ENCODE measurements around the gene DHRS3. TPM values are rescaled to one million over a fixed set of nuclear protein-coding genes. Genes with fewer than 3 reads are reported as not detected.

The DHRS3 gene
- total and polyA plus RNA-seq, 2 of the 13 experiments (the other 11 are each of a cell fraction or from before 2014, with no cell fraction given): 48.5 to 90.5 TPM

- ChIA-PET POLR2A (interaction anchor here (17.4 kb wide), 1 partner anchor 24 kb away, joined by 357 read pairs; the partner anchor contains the start of gene DHRS3), CTCF (ENCODE audit: low intra/inter-chr PET ratio, low total read pairs) (no interaction called here)
- no peak for ATAC-seq
- Histone ChIP-seq H4K20me1 (ENCODE audit: insufficient read depth, low read length) (peaks cover 85% of the 10 kb centered on the region), H3K79me2 (ENCODE audit: insufficient read depth, low read length) (peaks cover 77% of the 10 kb centered on the region), H3K36me3 (replicated peaks in 1 of 2; ENCODE audit: control insufficient read depth in 1 of 2, insufficient read depth in 2 of 2, low read length in 2 of 2) (peaks cover 8 to 68% of the 10 kb centered on the region in 2 experiments), H3K27ac (ENCODE audit: extremely low read length, insufficient read depth, low read length) (no peak overlapping the region), H3K4me2 (ENCODE audit: low read depth, low read length) (no peak overlapping the region), H2AFZ (ENCODE audit: low read length) (no peak overlapping the region), H3K4me1 (ENCODE audit: insufficient read depth, low read length) (peaks cover 62% of the 10 kb centered on the region), H3K9me3 (ENCODE audit: low read length) (no peaks in the 10 kb centered on the region), H3K4me3 (replicated peaks in 1 of 3; ENCODE audit: insufficient read depth in 1 of 3, low read depth in 2 of 3, low read length in 3 of 3) (no peak overlapping the region), H3K27me3 (ENCODE audit: control insufficient read depth in 1 of 2, insufficient read depth in 2 of 2, low read length in 2 of 2) (no peaks in the 10 kb centered on the region), H3K9ac (ENCODE audit: insufficient read depth, low read depth, low read length) (no peak overlapping the region)
- DNase-seq (ENCODE audit: low spot score): no peak
- intact Hi-C loops (cut with micrococcal nuclease; ENCODE audit: unreplicated experiment) (no loop called here), in situ Hi-C loops (cut with HindIII; ENCODE audit: extremely low pct_ligation_motif_present, low pct_unique_long_range_greater_than_20kb) (no loop called here)
- no TSS peak for BruUV-seq (replicated peaks)
- no peak for FAIRE-seq
- 62% methylated on average over 7 of the region's 7 CpGs for WGBS (ENCODE audit: low lambda C conversion rate)
- TF ChIP-seq ZFP82 (CRISPR knock-in tag; IDR thresholded peaks at IDR 0.05; ENCODE audit: borderline replicate concordance): no peak
- TF ChIP-seq, protein P1, sequence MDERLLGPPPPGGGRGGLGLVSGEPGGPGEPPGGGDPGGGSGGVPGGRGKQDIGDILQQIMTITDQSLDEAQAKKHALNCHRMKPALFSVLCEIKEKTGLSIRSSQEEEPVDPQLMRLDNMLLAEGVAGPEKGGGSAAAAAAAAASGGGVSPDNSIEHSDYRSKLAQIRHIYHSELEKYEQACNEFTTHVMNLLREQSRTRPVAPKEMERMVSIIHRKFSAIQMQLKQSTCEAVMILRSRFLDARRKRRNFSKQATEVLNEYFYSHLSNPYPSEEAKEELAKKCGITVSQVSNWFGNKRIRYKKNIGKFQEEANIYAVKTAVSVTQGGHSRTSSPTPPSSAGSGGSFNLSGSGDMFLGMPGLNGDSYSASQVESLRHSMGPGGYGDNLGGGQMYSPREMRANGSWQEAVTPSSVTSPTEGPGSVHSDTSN (CRISPR knock-in tag; IDR thresholded peaks at IDR 0.05): no peak
- TF ChIP-seq ZNF678 (CRISPR knock-in tag; IDR thresholded peaks at IDR 0.05): no peak
- 0 out of 2 replicates have a peak, but pooled peaks have one; percentile 50 for TF ChIP-seq ZSCAN22 (CRISPR knock-in tag; IDR thresholded peaks at IDR 0.05)
- TF ChIP-seq, protein P2, sequence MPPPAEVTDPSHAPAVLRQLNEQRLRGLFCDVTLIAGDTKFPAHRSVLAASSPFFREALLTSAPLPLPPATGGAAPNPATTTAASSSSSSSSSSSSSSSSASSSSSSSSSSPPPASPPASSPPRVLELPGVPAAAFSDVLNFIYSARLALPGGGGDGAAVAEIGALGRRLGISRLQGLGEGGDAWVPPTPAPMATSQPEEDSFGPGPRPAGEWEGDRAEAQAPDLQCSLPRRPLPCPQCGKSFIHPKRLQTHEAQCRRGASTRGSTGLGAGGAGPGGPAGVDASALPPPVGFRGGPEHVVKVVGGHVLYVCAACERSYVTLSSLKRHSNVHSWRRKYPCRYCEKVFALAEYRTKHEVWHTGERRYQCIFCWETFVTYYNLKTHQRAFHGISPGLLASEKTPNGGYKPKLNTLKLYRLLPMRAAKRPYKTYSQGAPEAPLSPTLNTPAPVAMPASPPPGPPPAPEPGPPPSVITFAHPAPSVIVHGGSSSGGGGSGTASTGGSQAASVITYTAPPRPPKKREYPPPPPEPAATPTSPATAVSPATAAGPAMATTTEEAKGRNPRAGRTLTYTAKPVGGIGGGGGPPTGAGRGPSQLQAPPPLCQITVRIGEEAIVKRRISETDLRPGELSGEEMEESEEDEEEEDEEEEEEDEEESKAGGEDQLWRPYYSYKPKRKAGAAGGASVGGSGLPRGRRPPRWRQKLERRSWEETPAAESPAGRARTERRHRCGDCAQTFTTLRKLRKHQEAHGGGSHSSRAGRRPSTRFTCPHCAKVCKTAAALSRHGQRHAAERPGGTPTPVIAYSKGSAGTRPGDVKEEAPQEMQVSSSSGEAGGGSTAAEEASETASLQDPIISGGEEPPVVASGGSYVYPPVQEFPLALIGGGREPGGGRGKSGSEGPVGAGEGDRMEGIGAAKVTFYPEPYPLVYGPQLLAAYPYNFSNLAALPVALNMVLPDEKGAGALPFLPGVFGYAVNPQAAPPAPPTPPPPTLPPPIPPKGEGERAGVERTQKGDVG (CRISPR knock-in tag; IDR thresholded peaks at IDR 0.05; ENCODE audit: borderline replicate concordance): no peak
- 0 out of 4 replicates have a peak, but pooled peaks of 1 of the 2 experiments have one; percentile 7 for TF ChIP-seq POLR2A (IDR thresholded peaks at IDR 0.05; ENCODE audit: insufficient read depth in 1 of 2, low read depth in 2 of 2, low read length in 2 of 2)
- no peak for TF ChIP-seq MATR3 (CRISPR knock-in tag; IDR thresholded peaks at IDR 0.05)
- peak; percentile 26 for TF ChIP-seq RBM22 (optimal IDR thresholded peaks at IDR 0.05; ENCODE audit: low read length)
- TF ChIP-seq, protein P3, sequence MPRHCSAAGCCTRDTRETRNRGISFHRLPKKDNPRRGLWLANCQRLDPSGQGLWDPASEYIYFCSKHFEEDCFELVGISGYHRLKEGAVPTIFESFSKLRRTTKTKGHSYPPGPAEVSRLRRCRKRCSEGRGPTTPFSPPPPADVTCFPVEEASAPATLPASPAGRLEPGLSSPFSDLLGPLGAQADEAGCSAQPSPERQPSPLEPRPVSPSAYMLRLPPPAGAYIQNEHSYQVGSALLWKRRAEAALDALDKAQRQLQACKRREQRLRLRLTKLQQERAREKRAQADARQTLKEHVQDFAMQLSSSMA (CRISPR knock-in tag; IDR thresholded peaks at IDR 0.05): no peak
- no peak for TF ChIP-seq FOXK2 (IDR thresholded peaks at IDR 0.05)
- TF ChIP-seq HOXA3 (CRISPR knock-in tag; IDR thresholded peaks at IDR 0.05): no peak
- TF ChIP-seq ARHGAP35 (CRISPR knock-in tag; IDR thresholded peaks at IDR 0.05; ENCODE audit: borderline replicate concordance): no peak
- TF ChIP-seq NFKBIZ (CRISPR knock-in tag; IDR thresholded peaks at IDR 0.05): no peak
- no peak for TF ChIP-seq NCOA1 (CRISPR knock-in tag; IDR thresholded peaks at IDR 0.05)
- no peak for TF ChIP-seq ZNF18 (CRISPR knock-in tag; IDR thresholded peaks at IDR 0.05; ENCODE audit: insufficient replicate concordance)
- TF ChIP-seq SATB2 (CRISPR knock-in tag; IDR thresholded peaks at IDR 0.05): no peak
- peak; percentile 70 for TF ChIP-seq CEBPG (CRISPR knock-in tag; IDR thresholded peaks at IDR 0.05)
- no peak for TF ChIP-seq ZNF766 (CRISPR knock-in tag; IDR thresholded peaks at IDR 0.05; ENCODE audit: borderline replicate concordance)
- TF ChIP-seq, protein P4, sequence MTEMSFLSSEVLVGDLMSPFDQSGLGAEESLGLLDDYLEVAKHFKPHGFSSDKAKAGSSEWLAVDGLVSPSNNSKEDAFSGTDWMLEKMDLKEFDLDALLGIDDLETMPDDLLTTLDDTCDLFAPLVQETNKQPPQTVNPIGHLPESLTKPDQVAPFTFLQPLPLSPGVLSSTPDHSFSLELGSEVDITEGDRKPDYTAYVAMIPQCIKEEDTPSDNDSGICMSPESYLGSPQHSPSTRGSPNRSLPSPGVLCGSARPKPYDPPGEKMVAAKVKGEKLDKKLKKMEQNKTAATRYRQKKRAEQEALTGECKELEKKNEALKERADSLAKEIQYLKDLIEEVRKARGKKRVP (CRISPR knock-in tag; IDR thresholded peaks at IDR 0.05): no peak
Measured at GRCh38 chr1:12593621-12594066, 24.4 kb downstream of the DHRS3 start.
